ENCODE measurements around the gene WDR44. TPM values are rescaled to one million over a fixed set of nuclear protein-coding genes. Genes with fewer than 3 reads are reported as not detected.

The WDR44 gene
- total RNA-seq, 6 experiments from 2014 or later, result 20.4 to 25.8 (median 22.6) TPM

DNA sequence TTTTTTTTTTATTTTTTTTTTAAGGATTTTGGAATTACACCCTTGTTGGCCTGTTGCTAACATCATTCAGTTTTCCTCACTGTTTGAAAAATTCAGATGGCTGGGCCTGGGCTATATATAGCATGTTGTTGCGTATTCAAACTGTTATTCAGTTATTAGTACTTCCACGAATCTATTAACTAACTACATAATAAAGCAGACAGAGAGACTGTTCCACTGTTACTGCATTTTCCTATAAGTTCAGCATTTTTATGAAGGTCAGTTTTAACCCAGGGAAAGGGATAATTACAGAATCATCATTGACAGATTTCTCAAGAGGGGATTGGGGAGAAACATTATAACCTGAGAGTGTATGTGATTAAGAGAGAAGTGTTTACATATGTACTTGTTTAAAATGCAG is 152.8 kb downstream of the WDR44 start:
- no peak for DNase-seq
- Mint-ChIP-seq H3K27me3 (ENCODE audit: insufficient read depth) (no peaks in the 10 kb centered on the region), H3K9me3 (no peaks in the 10 kb centered on the region), H3K4me3 (no peak overlapping the region), H3K27ac (no peak overlapping the region), H3K36me3 (ENCODE audit: low read depth) (no peaks in the 10 kb centered on the region), H3K4me1 (ENCODE audit: low read depth) (peaks cover 25% of the 10 kb centered on the region)
- TF ChIP-seq, protein P1, sequence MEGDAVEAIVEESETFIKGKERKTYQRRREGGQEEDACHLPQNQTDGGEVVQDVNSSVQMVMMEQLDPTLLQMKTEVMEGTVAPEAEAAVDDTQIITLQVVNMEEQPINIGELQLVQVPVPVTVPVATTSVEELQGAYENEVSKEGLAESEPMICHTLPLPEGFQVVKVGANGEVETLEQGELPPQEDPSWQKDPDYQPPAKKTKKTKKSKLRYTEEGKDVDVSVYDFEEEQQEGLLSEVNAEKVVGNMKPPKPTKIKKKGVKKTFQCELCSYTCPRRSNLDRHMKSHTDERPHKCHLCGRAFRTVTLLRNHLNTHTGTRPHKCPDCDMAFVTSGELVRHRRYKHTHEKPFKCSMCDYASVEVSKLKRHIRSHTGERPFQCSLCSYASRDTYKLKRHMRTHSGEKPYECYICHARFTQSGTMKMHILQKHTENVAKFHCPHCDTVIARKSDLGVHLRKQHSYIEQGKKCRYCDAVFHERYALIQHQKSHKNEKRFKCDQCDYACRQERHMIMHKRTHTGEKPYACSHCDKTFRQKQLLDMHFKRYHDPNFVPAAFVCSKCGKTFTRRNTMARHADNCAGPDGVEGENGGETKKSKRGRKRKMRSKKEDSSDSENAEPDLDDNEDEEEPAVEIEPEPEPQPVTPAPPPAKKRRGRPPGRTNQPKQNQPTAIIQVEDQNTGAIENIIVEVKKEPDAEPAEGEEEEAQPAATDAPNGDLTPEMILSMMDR (IDR thresholded peaks at IDR 0.05), result no peak

DNA sequence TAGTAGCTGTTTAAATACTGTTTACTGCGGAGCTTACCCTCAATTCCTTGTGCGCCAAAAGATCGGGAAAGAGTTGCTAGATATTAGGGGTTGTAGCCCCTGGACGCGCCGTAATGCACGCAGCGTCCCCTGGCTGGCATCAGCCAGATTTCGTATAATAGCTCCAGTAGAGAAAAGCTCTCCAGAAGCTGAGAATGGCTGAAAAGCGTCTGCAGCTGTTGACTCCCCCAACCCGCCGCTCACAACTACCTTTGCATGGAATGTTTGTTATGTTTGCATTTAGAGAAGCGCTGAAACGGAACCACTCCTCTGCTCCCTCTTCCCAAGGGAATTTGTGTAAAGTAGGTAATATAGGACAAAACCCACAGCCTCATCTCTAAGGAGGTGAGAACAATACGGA is 153.4 kb downstream of the WDR44 start:
- no peaks in the 10 kb centered on the region for H3K9me3 Mint-ChIP-seq
- no peak for DNase-seq
- H3K27me3 Mint-ChIP-seq (ENCODE audit: insufficient read depth), result no peaks in the 10 kb centered on the region
- peaks cover 25% of the 10 kb centered on the region for H3K4me1 Mint-ChIP-seq (ENCODE audit: low read depth)
- H3K27ac Mint-ChIP-seq, result no peak overlapping the region
- TF ChIP-seq, protein P1 (IDR thresholded peaks at IDR 0.05), result no peak
- H3K36me3 Mint-ChIP-seq (ENCODE audit: low read depth), result no peaks in the 10 kb centered on the region
- no peak overlapping the region for H3K4me3 Mint-ChIP-seq

Small RNA genes within 50 kb of the gene (microRNA-seq; reads per million reads assigned to microRNA genes)
- gene MIR1277, result 54.1 reads per million, percentile 41 among the genes with 10 or more reads in this experiment

Other genes with a start within 250 kb of the WDR44 start
- under 1 TPM in 3 of 6 experiments, not detected in 3; 0.05 to 0.14 (median 0.07) TPM for gene KLHL13, start 229.3 kb upstream of the WDR44 start, total RNA-seq (2021; fragmentation: NEBNext Ultra II Directional; extraction: Animal tissue kit (Norgen Biotek cat#: 25700))
- gene DOCK11, start 149.7 kb downstream of the WDR44 start, total RNA-seq (2021; fragmentation: NEBNext Ultra II Directional; extraction: Animal tissue kit (Norgen Biotek cat#: 25700)), result 10 to 100 TPM; 16.2 to 18.2 (median 17.7) TPM

All from HFFc6 (cell line).